ENCODE results near the gene TEX28.
"Not testable (repeated sequence)": the region's sequence is repeated elsewhere in the genome, so short reads cannot be mapped to it uniquely, and the experiment has no call there.

Gene TEX28, protein sequence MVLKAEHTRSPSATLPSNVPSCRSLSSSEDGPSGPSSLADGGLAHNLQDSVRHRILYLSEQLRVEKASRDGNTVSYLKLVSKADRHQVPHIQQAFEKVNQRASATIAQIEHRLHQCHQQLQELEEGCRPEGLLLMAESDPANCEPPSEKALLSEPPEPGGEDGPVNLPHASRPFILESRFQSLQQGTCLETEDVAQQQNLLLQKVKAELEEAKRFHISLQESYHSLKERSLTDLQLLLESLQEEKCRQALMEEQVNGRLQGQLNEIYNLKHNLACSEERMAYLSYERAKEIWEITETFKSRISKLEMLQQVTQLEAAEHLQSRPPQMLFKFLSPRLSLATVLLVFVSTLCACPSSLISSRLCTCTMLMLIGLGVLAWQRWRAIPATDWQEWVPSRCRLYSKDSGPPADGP

DNA sequence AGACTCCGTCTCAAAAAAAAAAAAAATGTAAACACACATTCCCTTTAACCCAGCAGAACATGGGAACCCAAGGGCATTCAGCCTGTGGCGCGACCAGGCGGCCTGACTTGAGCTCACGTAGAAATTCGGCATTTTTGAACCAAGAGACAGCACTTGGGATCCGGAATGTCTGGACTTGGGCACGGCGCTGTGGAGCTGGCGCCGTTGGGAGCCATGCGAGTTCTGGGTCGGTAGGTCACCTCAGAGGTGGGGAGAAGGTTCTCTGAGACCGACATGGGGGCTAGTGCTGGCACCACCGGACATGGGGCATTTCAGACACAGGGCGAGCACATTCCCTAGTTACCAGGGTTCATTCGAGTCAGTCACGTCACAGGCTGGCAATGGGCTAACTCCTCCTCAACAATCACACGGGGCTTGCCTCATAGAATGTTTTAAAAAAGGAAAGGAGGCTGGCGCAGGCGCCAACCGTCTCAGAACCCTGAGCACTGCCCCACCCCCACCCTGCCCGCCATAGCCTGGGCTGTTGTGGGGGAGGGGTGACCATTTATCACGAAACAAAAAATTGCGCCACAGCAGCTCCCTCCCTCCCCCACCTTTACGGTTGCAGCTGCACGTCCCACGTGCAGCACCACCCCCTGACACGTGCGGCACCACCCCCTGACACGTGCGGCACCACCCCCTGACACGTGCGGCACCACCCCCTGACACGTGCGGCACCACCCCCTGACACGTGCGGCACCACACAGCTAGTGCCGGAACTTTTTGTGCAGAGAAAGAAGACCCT is at the start of gene TEX28:
TSS of gene TEX28 (minus strand) at position 334 of the 784 bp plus-strand sequence. CDS start 3,007 bp downstream, outside the sequence.
- H3K9me3 Mint-ChIP-seq, result no peaks in the 10 kb centered on the region
- ATAC-seq (no peak), DNase-seq (no peak)
- no peaks in the 10 kb centered on the region for H3K27me3 Mint-ChIP-seq
- H3K27ac Mint-ChIP-seq, result no peak within 1 kb of the TSS
- peaks cover 10% of the 10 kb centered on the region for H3K4me1 Mint-ChIP-seq
- H3K36me3 Mint-ChIP-seq (ENCODE audit: low read depth), result no peaks in the 10 kb centered on the region
- no peak within 1 kb of the TSS for H3K4me3 Mint-ChIP-seq

DNA sequence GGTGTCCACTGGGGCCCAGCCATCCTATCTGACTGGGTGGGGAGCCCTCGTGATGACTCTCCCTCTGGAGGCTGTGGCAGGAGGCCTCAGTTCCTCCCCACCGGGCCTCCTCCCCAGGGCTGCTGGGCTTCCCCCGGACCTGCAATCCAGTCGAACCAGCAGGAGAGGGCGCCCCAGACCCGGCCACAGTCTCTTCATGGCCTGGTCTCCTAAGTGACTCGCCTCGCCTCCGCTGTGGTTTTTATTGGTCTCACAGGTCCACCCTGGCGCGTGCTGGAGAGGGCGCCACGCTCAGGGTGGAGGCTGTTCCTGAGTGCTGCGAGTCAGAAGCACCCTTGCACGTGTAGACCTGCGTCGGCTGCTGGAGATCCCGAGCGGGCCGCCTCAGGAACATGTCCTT is 48.7 kb upstream of the TEX28 start:
- peak; percentile 38 for ATAC-seq

DNA sequence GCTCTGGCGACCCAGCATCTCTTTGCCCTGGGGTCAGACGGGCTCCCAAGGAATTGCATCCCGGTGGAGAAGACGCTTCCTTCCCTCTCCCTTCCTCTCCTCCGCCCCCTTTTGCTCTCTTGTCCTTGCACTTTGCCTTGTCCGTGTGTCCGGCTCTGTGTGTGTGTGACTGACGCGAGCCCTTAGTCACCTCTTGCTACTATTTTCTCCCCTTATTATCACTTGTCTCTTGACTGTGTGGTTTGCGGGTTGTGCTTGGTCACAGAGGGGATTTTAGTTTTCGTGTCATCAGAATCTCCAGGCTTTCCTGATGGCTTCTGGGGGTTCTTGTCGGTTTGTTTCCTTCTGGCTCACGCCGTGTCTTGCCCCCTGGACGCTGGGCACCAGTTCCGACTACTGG is 48.1 kb upstream of the TEX28 start:
- H3K27me3 Mint-ChIP-seq; H3K4me3 Mint-ChIP-seq; DNase-seq; H3K4me1 Mint-ChIP-seq; H3K9me3 Mint-ChIP-seq; H3K36me3 Mint-ChIP-seq (ENCODE audit: low read depth); H3K27ac Mint-ChIP-seq: not testable (repeated sequence)
- ATAC-seq, result peak; percentile 10

More for the DNA sequence above, 48.7 kb upstream of the TEX28 start:
- not testable (repeated sequence) for H3K4me3 Mint-ChIP-seq; H3K27me3 Mint-ChIP-seq; H3K27ac Mint-ChIP-seq; H3K9me3 Mint-ChIP-seq; H3K36me3 Mint-ChIP-seq (ENCODE audit: low read depth); DNase-seq
- H3K4me1 Mint-ChIP-seq, result peaks cover 11% of the 10 kb centered on the region

DNA sequence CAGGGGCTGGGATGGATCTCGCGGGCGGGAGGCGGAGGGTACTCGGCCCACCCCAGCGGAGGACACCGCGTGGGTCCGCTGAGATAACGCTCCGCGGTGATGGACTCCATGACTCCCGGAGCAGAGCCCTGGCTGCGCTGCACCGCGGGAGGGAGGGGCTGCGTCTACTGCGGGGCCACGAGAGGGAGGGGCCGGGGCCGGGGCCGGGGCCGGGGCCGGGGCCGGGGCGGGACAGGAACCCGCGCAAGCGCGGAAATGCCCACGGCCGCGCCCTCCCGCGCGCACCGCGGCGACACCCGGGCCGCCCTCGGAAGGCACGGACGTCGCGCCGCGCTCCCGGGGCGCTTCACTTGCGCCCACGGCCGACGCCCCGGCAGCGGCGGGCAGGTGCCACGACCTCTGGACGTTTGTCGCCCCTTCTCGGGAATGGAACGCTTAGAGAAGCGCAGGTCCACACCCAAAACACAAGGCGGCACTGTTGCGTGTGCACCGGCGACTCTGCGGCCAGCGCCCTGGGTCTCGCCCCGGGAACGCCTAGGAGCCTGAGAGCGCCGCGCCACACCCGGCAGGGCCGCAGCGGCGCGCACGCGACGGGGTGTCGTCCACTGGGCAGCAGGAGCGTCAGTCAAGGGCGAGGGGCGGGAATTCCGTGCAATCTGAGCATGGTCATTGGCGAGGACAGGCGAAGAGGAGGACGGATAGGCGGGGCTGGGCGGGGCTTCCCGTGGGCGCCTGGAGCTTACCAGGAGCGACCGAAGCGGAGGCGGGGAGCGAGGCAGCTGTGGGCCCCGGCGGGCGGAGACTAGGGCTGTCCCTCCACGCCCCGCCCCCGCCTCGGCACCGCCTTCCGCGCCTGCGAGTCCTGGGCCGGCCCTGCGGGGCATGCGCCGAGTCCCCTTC is 46.7 kb upstream of the TEX28 start:
- not testable (repeated sequence) for H3K4me3 Mint-ChIP-seq; DNase-seq; H3K4me1 Mint-ChIP-seq; H3K27me3 Mint-ChIP-seq; H3K36me3 Mint-ChIP-seq (ENCODE audit: low read depth); H3K27ac Mint-ChIP-seq; H3K9me3 Mint-ChIP-seq
- peak; percentile 65 for ATAC-seq

DNA sequence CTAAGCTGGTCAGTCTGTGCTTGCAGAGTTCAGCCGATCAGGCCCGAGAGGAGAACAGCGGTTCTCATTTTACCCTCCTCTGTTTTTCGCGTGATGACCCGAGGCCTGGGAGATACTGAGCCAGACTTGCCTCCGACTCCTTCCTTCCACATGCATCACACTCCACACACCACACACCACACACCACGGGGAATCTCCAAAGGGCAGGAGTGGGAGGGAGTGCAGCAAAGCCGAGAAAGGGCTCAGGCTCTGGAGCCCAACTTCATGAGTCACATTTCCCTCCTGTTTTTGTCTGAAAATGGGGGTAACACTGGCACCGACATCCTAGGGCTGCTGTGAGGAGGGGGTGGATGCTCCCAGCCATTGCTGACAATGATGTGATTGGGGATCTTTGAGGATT is 39.6 kb upstream of the TEX28 start:
- Mint-ChIP-seq H3K4me1 (peaks cover 35% of the 10 kb centered on the region), H3K9me3 (no peaks in the 10 kb centered on the region), H3K4me3 (peak overlapping the region; percentile 52), H3K36me3 (ENCODE audit: low read depth) (no peaks in the 10 kb centered on the region), H3K27me3 (no peaks in the 10 kb centered on the region), H3K27ac (peak overlapping the region; percentile 90)
- DNase-seq (peak; percentile 68), ATAC-seq (peak; percentile 95)

DNA sequence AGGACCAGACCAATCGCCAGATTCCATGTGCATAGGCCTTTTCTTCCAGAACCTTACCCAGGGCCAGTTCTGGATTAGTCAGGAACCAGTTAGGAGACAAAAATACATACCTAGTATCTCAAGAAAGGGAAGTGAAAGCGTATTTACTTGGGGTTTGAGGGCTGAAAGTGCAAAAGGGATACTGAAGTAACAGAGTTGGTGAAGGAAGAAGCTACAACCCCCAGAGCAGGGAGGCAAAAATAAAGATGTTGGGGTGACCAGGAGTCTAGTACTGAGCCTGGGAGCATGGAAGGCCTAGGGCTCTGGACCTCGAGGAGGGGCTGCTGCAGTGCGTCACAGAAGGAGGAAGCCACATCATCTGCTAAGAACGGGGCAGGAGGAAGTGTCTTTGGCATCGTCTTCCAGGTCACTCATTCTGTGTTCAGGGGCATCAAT is 38.9 kb upstream of the TEX28 start:
- Mint-ChIP-seq H3K9me3 (no peaks in the 10 kb centered on the region), H3K4me3 (peak overlapping the region; percentile 52), H3K36me3 (ENCODE audit: low read depth) (no peaks in the 10 kb centered on the region), H3K4me1 (peaks cover 39% of the 10 kb centered on the region), H3K27me3 (no peaks in the 10 kb centered on the region), H3K27ac (peak overlapping the region; percentile 90)
- ATAC-seq, result no peak
- DNase-seq, result no peak

DNA sequence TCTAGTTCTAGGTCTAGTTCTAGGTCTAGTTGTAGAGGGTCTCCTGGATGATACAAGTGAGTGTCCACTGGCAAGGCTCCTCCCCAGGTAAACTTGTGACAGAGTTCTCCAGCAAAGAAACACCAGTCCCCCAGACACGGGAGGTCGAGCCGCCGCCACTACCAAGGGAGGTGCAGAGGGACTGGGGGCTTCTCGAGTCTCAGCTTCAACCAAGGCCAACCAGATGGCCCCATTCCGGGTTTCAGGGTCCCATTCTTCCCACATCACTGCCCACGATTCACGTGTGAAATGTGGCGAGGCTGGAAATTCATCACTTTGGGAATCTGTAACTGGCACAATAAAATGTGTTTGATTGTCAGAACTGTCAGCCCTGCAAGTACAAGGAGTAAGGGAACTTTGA is 38.2 kb upstream of the TEX28 start:
- Mint-ChIP-seq H3K27me3 (no peaks in the 10 kb centered on the region), H3K27ac (no peak overlapping the region), H3K4me1 (peaks cover 45% of the 10 kb centered on the region), H3K36me3 (ENCODE audit: low read depth) (no peaks in the 10 kb centered on the region), H3K4me3 (no peak overlapping the region), H3K9me3 (no peaks in the 10 kb centered on the region)
- DNase-seq, result no peak
- no peak for ATAC-seq

DNA sequence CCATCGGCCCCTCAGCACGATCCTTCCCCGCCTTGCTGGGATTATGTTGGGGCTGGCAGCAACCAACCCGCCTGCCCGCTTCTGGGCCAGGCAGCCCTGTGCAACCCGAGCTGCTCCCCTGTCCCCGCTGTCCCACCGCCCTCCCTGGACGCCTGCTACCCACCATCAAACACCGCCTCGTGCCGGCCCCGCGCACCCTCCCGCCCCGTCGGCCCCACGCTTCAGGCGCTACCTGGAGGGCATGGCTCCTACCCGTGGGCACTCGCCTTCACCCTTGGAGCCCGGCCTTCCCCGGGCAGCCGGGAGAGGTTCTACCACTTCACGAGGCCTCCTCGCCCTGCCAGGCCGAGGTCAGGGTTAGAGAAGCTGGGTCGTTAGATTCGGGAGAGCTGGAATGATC is 37.6 kb upstream of the TEX28 start:
- DNase-seq (no peak), ATAC-seq (no peak)
- no peaks in the 10 kb centered on the region for H3K27me3 Mint-ChIP-seq
- H3K4me1 Mint-ChIP-seq, result peaks cover 51% of the 10 kb centered on the region
- H3K9me3 Mint-ChIP-seq, result no peaks in the 10 kb centered on the region
- no peak overlapping the region for H3K4me3 Mint-ChIP-seq
- no peak overlapping the region for H3K27ac Mint-ChIP-seq
- H3K36me3 Mint-ChIP-seq (ENCODE audit: low read depth), result no peaks in the 10 kb centered on the region

DNA sequence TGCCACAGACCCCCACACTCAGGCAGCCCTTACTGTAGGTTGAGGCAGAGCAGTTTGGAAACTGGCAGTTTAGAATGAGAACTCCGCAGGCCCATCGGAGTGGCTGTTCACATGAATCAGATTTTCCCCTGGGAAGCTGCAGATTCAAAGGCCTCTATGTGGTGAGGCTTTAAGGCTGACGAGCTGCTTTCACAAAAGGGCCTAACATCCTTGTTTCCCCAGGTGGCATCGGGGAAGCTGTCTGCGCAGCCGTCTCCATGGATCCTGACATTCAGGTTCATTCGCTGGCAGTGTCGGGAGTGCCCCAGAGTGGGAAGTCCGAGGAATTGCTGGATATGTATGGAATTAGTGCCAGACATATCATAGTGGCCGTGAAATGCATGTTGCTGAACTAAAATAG is 34.4 kb upstream of the TEX28 start:
- Mint-ChIP-seq H3K4me3 (no peak overlapping the region), H3K9me3 (no peaks in the 10 kb centered on the region), H3K4me1 (peaks cover 56% of the 10 kb centered on the region), H3K27ac (no peak overlapping the region), H3K27me3 (no peaks in the 10 kb centered on the region), H3K36me3 (ENCODE audit: low read depth) (no peaks in the 10 kb centered on the region)
- ATAC-seq (no peak), DNase-seq (no peak)

DNA sequence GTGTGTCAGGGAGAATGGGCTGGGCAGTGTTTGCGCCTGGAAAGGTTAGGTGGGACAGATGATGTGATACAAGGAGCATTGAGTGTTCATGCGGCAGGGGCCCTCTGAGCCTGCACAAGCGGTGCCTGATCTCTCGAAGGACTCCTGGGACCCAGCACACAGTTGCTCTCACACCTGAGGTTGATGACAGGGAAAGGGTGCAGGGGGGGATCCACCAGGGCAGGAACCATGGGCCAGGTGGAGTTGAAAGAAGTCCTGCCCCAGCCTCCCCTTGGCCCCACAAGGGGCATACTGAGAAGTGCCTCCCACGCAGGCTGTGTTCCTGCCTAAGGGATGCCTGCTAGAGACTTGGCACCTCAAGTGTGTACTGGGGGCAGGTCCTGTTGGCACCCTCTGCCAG is 33.7 kb upstream of the TEX28 start:
- Mint-ChIP-seq H3K27me3 (no peaks in the 10 kb centered on the region), H3K4me3 (no peak overlapping the region), H3K9me3 (no peaks in the 10 kb centered on the region), H3K4me1 (peaks cover 50% of the 10 kb centered on the region), H3K36me3 (ENCODE audit: low read depth) (no peaks in the 10 kb centered on the region), H3K27ac (no peak overlapping the region)
- ATAC-seq (no peak), DNase-seq (no peak)

DNA sequence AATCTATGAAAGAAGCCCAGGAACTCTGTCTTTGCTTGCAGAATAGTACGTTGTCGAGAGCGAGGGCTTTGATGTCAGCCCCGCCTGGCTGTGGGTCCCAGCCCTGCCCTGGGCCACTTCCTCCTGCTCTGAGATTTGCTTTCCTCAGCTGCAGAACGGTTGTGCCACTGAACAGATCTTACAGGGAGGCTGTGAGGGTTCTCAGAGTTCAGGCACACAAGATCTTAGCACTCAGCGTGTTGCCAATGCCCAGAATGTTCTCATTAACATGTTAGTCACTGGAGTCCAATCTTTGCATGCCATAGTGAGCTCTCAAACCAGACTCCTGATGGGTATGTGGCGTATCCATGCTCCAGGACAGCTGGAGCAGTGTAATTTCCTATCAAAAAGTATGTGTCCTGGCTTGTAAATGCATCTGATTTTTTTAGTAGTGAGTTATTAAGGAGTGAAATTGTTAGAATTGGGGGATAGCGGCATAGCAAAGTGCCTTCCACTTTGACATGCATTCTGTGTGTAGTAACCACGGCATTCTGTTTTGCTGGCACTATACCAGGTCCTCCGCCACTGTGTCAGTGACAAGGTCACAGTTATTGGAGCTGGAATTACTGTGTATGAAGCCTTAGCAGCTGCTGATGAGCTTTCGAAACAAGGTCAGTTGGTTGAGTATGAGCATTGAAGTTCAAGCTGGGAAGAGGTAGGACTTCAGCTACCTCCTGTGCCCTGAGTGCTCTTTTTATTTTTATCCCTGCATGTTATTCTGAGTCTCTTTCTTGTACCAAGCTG is 32.3 kb upstream of the TEX28 start:
- no peaks in the 10 kb centered on the region for H3K9me3 Mint-ChIP-seq
- no peak overlapping the region for H3K27ac Mint-ChIP-seq
- H3K27me3 Mint-ChIP-seq, result no peaks in the 10 kb centered on the region
- H3K36me3 Mint-ChIP-seq (ENCODE audit: low read depth), result no peaks in the 10 kb centered on the region
- ATAC-seq (peak; percentile 64), DNase-seq (no peak)
- H3K4me3 Mint-ChIP-seq, result peak overlapping the region; percentile 10
- peaks cover 47% of the 10 kb centered on the region for H3K4me1 Mint-ChIP-seq

DNA sequence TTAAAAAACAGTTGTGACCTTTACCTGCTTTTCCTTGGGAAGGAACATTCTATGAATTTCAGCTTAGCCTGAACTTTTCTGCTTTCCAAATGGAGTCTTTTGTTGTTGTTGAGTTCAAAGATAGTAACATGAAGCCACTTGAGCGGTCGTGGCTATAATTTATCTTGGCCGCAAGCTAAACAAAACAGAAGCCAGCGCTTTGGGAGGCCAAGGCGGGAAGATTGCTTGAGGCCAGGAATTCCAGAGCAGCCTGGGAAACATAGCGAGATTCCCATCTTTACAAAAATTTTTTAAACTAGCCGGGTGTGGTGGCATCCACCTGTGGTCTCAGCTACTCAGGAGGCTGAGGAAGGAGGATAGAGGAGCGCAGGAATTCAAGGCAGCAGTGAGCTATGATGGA is 30.6 kb upstream of the TEX28 start:
- ATAC-seq (no peak), DNase-seq (no peak)
- H3K9me3 Mint-ChIP-seq, result no peaks in the 10 kb centered on the region
- no peaks in the 10 kb centered on the region for H3K27me3 Mint-ChIP-seq
- no peak overlapping the region for H3K27ac Mint-ChIP-seq
- H3K4me1 Mint-ChIP-seq, result peaks cover 56% of the 10 kb centered on the region
- H3K36me3 Mint-ChIP-seq (ENCODE audit: low read depth), result no peaks in the 10 kb centered on the region
- H3K4me3 Mint-ChIP-seq, result no peak overlapping the region

DNA sequence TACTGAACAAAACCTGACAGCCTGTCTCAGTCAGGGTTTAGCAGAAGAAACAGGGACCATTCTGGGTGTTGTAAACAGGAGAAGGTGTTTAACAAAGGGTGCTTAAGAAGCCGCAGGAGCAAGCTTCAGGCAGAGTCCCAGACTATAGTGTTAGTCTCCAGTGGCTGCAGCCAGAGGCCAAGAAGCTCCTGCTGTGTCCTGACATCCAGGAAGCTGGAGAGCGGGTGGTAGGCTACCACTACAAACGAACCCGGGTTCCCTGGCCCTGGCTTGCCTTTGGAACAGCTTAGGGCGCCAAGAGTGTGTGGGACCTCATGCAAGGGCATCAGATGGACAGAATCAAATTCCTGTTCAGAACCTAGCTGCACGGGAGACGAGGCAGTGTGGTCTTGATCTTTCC is 28.6 kb upstream of the TEX28 start:
- H3K36me3 Mint-ChIP-seq (ENCODE audit: low read depth), result no peaks in the 10 kb centered on the region
- DNase-seq (no peak), ATAC-seq (no peak)
- H3K4me3 Mint-ChIP-seq, result no peak overlapping the region
- peaks cover 54% of the 10 kb centered on the region for H3K4me1 Mint-ChIP-seq
- H3K9me3 Mint-ChIP-seq, result no peaks in the 10 kb centered on the region
- H3K27me3 Mint-ChIP-seq, result no peaks in the 10 kb centered on the region
- no peak overlapping the region for H3K27ac Mint-ChIP-seq

DNA sequence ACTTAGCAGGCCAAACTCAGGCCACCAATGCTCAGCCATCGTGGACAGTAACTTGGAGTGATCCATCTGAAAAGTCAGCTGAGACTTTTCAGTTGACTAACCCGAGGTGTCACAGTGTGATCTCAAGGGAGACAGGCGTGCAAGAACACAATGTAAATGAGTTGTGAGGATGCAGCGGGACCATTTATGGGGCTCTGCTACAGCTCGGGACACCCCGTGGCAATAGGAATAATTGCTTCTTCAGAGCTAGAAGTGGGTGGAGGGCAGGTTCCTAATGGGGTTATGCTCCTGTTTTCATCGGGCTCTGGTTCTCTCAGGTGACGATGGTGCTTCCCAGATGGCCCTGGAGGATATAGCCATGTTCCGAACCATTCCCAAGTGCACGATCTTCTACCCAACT is 28.0 kb upstream of the TEX28 start:
- no peak for ATAC-seq
- Mint-ChIP-seq H3K4me3 (no peak overlapping the region), H3K27ac (no peak overlapping the region), H3K9me3 (no peaks in the 10 kb centered on the region), H3K4me1 (peaks cover 49% of the 10 kb centered on the region), H3K27me3 (no peaks in the 10 kb centered on the region), H3K36me3 (ENCODE audit: low read depth) (no peaks in the 10 kb centered on the region)
- DNase-seq, result no peak
